CD4-positive, CD25-positive, alpha-beta regulatory T cell (primary cell): ENCODE measurements around the gene AKAP9. TPM values are rescaled to one million over a fixed set of nuclear protein-coding genes. Genes with fewer than 3 reads are reported as not detected.
"Not testable (repeated sequence)": the region's sequence is repeated elsewhere in the genome, so short reads cannot be mapped to it uniquely, and the experiment has no call there.

Source experiments
- ATAC-seq, 2 donors: fragments of 150-1000 bp; cut with Tn5 transposase; one replicate each; pipeline ENCODE4 v1.10.0; 2021; ENCODE audit warnings: low read depth in 2 of 2, moderate number of reproducible peaks in 2 of 2, moderate library complexity in 1 of 2
- DNase-seq, 3 donors: peaks; one replicate each; pipeline versions ENCODE4 v3.0.0 to v3.0.0-alpha.2; 2012 to 2022; ENCODE audit warnings: mixed read lengths in 1 of 3
- H3K27ac ChIP-seq: one replicate; pipeline ENCODE4 v1.7.0; 2013; ENCODE audit warnings: mild to moderate bottlenecking, low read length; ENCODE audit not compliant: insufficient read depth, poor library complexity, severe bottlenecking
- H3K27me3 ChIP-seq: one replicate; pipeline ENCODE4 v1.7.0; 2013; ENCODE audit warnings: low read length; ENCODE audit not compliant: control insufficient read depth, insufficient read depth
- H3K36me3 ChIP-seq: one replicate; pipeline ENCODE4 v1.7.0; 2013; ENCODE audit warnings: mild to moderate bottlenecking, low read length, moderate library complexity; ENCODE audit not compliant: control insufficient read depth, insufficient read depth
- H3K4me1 ChIP-seq: 2 replicates; pipeline ENCODE4 v1.7.0; 2013; ENCODE audit warnings: mild to moderate bottlenecking, low read length; ENCODE audit not compliant: insufficient read depth, control insufficient read depth, poor library complexity, severe bottlenecking
- H3K4me3 ChIP-seq: one replicate; pipeline ENCODE4 v1.7.0; 2013; ENCODE audit warnings: low read depth, mild to moderate bottlenecking, low read length, moderate library complexity
- H3K9me3 ChIP-seq, 2 experiments: 1 replicate in 1 of 2; 2 replicates in 1 of 2; pipeline ENCODE4 v1.7.0; 2013; ENCODE audit warnings: low read length in 2 of 2, mild to moderate bottlenecking in 1 of 2, moderate library complexity in 1 of 2; ENCODE audit not compliant: control insufficient read depth in 2 of 2
- H3K27ac Mint-ChIP-seq, 3 donors: one replicate each; pipeline ENCODE4 v1.8.0; 2020 to 2022; ENCODE audit warnings: mild to moderate bottlenecking in 3 of 3, mixed read lengths in 3 of 3, moderate library complexity in 2 of 3
- H3K27me3 Mint-ChIP-seq: one replicate; pipeline ENCODE4 v1.8.0; 2022; ENCODE audit warnings: mild to moderate bottlenecking, mixed read lengths
- H3K36me3 Mint-ChIP-seq: one replicate; pipeline ENCODE4 v1.8.0; 2020; ENCODE audit warnings: mixed read lengths
- H3K4me1 Mint-ChIP-seq, 4 donors: one replicate each; pipeline ENCODE4 v1.8.0; 2020 to 2022; ENCODE audit warnings: mixed read lengths in 4 of 4, mild to moderate bottlenecking in 1 of 4
- H3K4me3 Mint-ChIP-seq, 4 donors: one replicate each; pipeline ENCODE4 v1.8.0; 2020 to 2022; ENCODE audit warnings: mild to moderate bottlenecking in 4 of 4, mixed read lengths in 4 of 4, moderate library complexity in 3 of 4
- H3K9me3 Mint-ChIP-seq, 7 donors: one replicate each; pipeline ENCODE4 v1.8.0; 2020 to 2022; ENCODE audit warnings: mixed read lengths in 7 of 7, mild to moderate bottlenecking in 3 of 7, moderate library complexity in 2 of 7
- polyA plus RNA-seq, 4 donors: library from polyadenylated mRNA; unstranded; fragments of 300-500 nt; fragmentation: Illumina TruSeq; gene quantifications; one replicate each; pipeline ENCODE4 v1.2.3, GENCODE V29; 2021
- total RNA-seq: library from RNA; stranded (reverse); gene quantifications from one replicate; pipeline ENCODE4 v1.2.3, GENCODE V29; 2022

The AKAP9 gene
- total and polyA plus RNA-seq, 5 donors from 2014 or later: 12.5 to 81.2 (median 19.9) TPM

DNA sequence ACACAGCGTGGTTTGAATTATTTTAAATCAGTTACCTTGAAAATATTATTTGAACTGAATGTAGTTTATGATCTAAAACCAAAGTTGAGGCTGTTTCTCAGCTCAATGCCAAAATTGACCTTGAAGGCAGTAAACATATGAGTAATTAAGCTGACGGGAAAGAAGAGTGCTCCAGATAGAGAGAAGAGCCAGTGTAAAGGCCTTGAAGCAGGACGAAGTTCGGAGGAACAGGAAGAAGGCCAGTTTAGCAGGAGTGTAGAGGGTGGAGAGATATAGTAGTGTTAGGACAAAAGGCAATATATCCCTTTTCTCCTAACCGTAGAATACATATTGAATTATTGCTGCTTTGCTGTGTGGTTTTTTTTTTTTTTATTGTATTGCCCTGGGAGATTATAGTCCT is 130.4 kb downstream of the AKAP9 start:
- Histone ChIP-seq H3K27ac (no peak overlapping the region), H3K9me3 (no peaks in the 10 kb centered on the region), H3K27me3 (no peaks in the 10 kb centered on the region), H3K4me3 (no peak overlapping the region), H3K36me3 (peaks cover 53% of the 10 kb centered on the region), H3K4me1 (no peaks in the 10 kb centered on the region)
- H3K27ac Mint-ChIP-seq: peak overlapping the region in 2 of 3 donors; percentile 6 to 27
- peaks cover 50% of the 10 kb centered on the region for H3K36me3 Mint-ChIP-seq
- DNase-seq (no peak), ATAC-seq (no peak)
- H3K27me3 Mint-ChIP-seq: no peaks in the 10 kb centered on the region
- no peaks in the 10 kb centered on the region for H3K9me3 Mint-ChIP-seq
- H3K4me3 Mint-ChIP-seq: no peak overlapping the region
- peaks cover 5 to 18% (median 12%) of the 10 kb centered on the region in 4 donors for H3K4me1 Mint-ChIP-seq

DNA sequence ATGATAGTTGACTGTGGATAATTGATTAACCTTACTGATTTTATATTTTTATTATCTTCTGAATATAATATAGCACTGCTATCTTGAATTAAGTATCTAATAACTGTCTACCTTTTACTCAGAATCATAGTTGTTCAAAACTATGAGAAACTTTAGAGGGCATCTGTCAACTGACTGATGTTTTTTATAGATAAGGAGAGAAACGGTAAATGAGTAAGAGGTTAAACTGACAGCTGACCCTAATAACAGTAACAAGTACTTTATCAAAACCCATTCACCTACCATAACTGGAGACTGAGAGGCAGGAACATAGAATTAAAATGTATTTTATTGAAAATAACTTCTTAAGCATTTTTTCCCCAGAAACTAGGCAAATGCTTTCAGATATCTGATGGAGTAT is 131.5 kb downstream of the AKAP9 start:
- no peak overlapping the region for H3K27ac Mint-ChIP-seq
- H3K27ac ChIP-seq: no peak overlapping the region
- no peaks in the 10 kb centered on the region for H3K4me1 ChIP-seq
- peaks cover 4 to 23% (median 11%) of the 10 kb centered on the region in 4 donors for H3K4me1 Mint-ChIP-seq
- no peaks in the 10 kb centered on the region for H3K27me3 Mint-ChIP-seq
- H3K4me3 Mint-ChIP-seq: no peak overlapping the region
- no peaks in the 10 kb centered on the region for H3K27me3 ChIP-seq
- DNase-seq (no peak), ATAC-seq (no peak)
- H3K36me3 Mint-ChIP-seq: peaks cover 44% of the 10 kb centered on the region
- H3K9me3 Mint-ChIP-seq: no peaks in the 10 kb centered on the region
- H3K36me3 ChIP-seq: peaks cover 48% of the 10 kb centered on the region
- H3K4me3 ChIP-seq: no peak overlapping the region
- H3K9me3 ChIP-seq: no peaks in the 10 kb centered on the region

DNA sequence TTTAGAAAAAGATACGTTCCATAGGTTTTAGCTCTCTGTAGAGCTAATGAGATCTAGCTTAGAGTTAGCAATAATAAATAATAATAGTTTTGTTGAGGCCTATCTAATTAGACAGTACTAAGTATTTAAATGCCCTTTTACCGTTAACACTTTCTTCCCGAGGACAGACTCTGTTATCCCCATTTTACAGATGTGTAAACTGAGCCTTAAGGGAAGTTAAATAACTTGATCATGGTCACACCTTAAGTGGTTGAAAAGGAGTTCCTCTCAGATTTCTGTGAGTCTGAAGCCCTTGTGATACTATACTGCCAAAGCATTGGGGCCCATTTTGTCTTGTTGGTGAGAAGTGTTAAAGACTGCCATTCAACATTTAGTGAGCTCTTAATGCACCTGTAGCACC is 132.0 kb downstream of the AKAP9 start:
- Histone ChIP-seq H3K27me3 (no peaks in the 10 kb centered on the region), H3K27ac (no peak overlapping the region), H3K4me1 (no peaks in the 10 kb centered on the region), H3K4me3 (no peak overlapping the region), H3K36me3 (peaks cover 48% of the 10 kb centered on the region), H3K9me3 (no peaks in the 10 kb centered on the region)
- Mint-ChIP-seq H3K4me1 (peaks cover 2 to 23% (median 11%) of the 10 kb centered on the region in 4 donors), H3K4me3 (no peak overlapping the region), H3K27ac (no peak overlapping the region), H3K9me3 (no peaks in the 10 kb centered on the region), H3K27me3 (no peaks in the 10 kb centered on the region), H3K36me3 (peaks cover 45% of the 10 kb centered on the region)
- no peak for DNase-seq
- ATAC-seq: no peak

DNA sequence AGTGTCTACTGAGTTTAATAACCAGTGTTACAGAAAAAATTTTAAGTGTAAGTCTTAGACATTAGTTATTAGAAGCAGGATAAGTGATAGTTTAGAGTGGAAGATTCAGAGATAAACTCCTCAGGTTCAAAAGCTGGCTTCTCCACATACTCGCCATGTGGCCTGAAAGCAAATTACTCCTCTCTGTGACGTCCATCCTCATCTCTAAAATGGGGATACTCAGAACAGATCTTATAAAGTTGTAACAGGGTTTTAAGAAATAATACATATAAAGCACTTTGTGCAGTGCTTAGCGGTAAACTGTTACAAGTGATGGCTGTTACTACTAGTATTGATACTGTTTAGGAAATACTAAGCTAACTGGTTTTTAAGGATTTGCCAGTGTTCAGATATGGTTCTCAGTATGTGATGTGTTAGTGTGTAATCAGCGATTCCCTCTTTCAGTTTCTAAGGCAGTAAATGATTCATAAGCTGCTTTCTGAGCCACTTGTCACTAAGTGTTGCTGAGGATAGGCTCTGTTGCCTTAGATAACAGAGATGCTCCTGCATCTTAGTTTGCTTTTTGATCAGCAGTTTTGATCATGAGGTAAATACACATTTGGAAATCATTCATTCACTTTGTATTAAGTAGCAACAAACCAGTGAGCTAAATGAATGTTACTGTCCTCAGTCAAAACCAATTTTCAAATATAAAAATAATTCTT is 134.9 kb downstream of the AKAP9 start:
- DNase-seq (peak in 1 of 3 donors; percentile 2), ATAC-seq (no peak)
- H3K36me3 ChIP-seq: peaks cover 41% of the 10 kb centered on the region
- no peaks in the 10 kb centered on the region for H3K27me3 ChIP-seq
- H3K4me3 ChIP-seq: no peak overlapping the region
- no peaks in the 10 kb centered on the region for H3K9me3 ChIP-seq
- H3K27ac Mint-ChIP-seq: no peak overlapping the region
- no peaks in the 10 kb centered on the region for H3K27me3 Mint-ChIP-seq
- H3K4me1 Mint-ChIP-seq: peaks cover 2 to 18% (median 11%) of the 10 kb centered on the region in 4 donors
- no peak overlapping the region for H3K27ac ChIP-seq
- H3K36me3 Mint-ChIP-seq: peaks cover 45% of the 10 kb centered on the region
- H3K4me1 ChIP-seq: no peaks in the 10 kb centered on the region
- H3K4me3 Mint-ChIP-seq: no peak overlapping the region
- H3K9me3 Mint-ChIP-seq: no peaks in the 10 kb centered on the region

DNA sequence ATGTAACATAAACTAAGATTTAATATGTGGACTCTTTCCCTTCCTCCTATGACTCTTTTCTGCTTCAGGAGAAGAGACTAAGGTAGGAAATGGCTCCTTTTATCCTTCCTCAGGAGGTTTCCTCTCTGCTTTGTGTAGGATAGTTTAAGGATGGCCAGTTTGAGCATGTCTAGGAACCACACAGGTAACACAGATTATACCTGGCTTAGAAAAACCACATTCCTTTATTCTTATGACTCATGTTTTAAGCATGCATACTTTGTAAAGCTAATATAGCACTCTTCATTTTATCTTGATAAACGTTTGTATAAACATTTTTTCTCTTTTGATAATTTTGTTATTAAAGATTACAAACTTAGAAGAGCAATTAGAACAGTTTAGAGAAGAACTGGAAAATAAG is 135.8 kb downstream of the AKAP9 start:
- Mint-ChIP-seq H3K9me3 (no peaks in the 10 kb centered on the region), H3K4me3 (no peak overlapping the region), H3K27me3 (no peaks in the 10 kb centered on the region), H3K4me1 (peaks cover 2 to 22% (median 8%) of the 10 kb centered on the region in 4 donors), H3K36me3 (peaks cover 47% of the 10 kb centered on the region), H3K27ac (no peak overlapping the region)
- H3K27me3 ChIP-seq: no peaks in the 10 kb centered on the region
- H3K27ac ChIP-seq: no peak overlapping the region
- ATAC-seq (no peak), DNase-seq (no peak)
- no peak overlapping the region for H3K4me3 ChIP-seq
- H3K9me3 ChIP-seq: no peaks in the 10 kb centered on the region
- peaks cover 37% of the 10 kb centered on the region for H3K36me3 ChIP-seq
- H3K4me1 ChIP-seq: no peaks in the 10 kb centered on the region

DNA sequence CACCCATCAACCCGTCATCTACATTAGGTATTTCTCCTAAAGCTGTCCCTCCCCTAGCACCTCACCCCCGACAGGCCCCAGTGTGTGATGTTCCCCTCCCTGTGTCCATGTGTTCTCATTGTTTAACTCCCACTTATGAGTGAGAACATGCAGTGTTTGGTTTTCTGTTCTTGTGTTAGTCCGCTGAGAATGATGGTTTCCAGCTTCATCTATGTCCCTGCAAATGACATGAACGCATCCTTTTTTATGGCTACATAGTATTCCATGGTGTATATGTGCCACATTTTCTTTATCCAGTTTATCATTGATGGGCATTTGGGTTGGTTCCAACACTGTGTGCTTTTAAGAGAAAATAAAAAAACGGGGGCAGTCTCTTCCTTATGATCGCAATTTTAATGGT is 143.3 kb downstream of the AKAP9 start:
- not testable (repeated sequence) for H3K27me3 Mint-ChIP-seq, H3K27ac ChIP-seq, H3K9me3 Mint-ChIP-seq, H3K4me1 ChIP-seq, H3K4me1 Mint-ChIP-seq, H3K4me3 ChIP-seq, H3K27ac Mint-ChIP-seq, H3K9me3 ChIP-seq, H3K4me3 Mint-ChIP-seq, H3K27me3 ChIP-seq, ATAC-seq, DNase-seq
- H3K36me3 ChIP-seq: peaks cover 76% of the 10 kb centered on the region
- peaks cover 59% of the 10 kb centered on the region for H3K36me3 Mint-ChIP-seq

DNA sequence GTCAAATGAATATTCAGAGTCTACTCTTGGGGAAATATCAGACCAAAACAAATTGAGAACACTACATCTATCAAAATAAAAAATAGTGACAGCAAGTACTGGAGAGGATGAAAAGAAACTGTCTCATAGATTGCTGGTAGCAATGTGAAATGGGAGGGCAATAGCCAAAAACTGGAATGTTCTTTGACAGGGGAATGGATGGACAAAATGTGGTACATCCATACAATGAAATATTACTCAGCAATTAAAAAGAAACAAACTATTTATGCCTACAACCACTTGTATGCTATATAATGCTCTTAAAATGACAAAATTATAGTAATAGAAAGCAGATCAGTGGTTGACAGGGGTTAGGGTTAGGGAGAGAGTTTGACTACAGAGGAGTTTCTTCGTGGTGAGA is 147.6 kb downstream of the AKAP9 start:
- Mint-ChIP-seq H3K4me3 (no peak overlapping the region), H3K27ac (no peak overlapping the region), H3K9me3 (peaks cover 0 to 3% (median 0%) of the 10 kb centered on the region in 7 donors), H3K4me1 (no peaks in the 10 kb centered on the region), H3K36me3 (peaks cover 55% of the 10 kb centered on the region), H3K27me3 (no peaks in the 10 kb centered on the region)
- peaks cover 79% of the 10 kb centered on the region for H3K36me3 ChIP-seq
- no peak overlapping the region for H3K4me3 ChIP-seq
- H3K9me3 ChIP-seq: no peaks in the 10 kb centered on the region
- H3K27ac ChIP-seq: no peak overlapping the region
- DNase-seq (no peak), ATAC-seq (no peak)
- no peaks in the 10 kb centered on the region for H3K4me1 ChIP-seq
- no peaks in the 10 kb centered on the region for H3K27me3 ChIP-seq

DNA sequence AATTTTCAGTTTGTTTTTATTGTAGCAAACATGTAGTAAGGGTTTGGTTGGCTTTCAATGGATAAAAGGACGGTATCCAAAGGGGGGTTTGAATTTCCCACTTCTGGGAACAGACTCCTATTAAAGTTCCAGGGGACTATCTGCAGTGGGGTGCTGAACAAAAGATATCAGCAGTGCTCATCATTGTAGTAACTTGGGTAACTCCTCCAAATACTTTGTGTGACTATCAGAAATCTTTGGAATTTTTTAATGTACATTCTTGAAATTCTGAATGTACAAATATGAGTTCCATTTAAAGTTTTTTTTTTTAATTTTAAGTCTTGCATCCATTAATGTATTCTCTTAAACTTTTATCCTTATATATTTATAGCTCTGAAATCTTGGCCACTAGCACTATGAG is 151.5 kb downstream of the AKAP9 start:
- ATAC-seq: no peak
- Histone ChIP-seq H3K9me3 (no peaks in the 10 kb centered on the region), H3K4me3 (no peak overlapping the region), H3K36me3 (peaks cover 57% of the 10 kb centered on the region), H3K4me1 (no peaks in the 10 kb centered on the region), H3K27me3 (no peaks in the 10 kb centered on the region), H3K27ac (no peak overlapping the region)
- H3K9me3 Mint-ChIP-seq: peaks cover 0 to 2% (median 0%) of the 10 kb centered on the region in 7 donors
- no peak overlapping the region for H3K27ac Mint-ChIP-seq
- H3K4me3 Mint-ChIP-seq: no peak overlapping the region
- no peak for DNase-seq
- no peaks in the 10 kb centered on the region for H3K27me3 Mint-ChIP-seq
- no peaks in the 10 kb centered on the region for H3K4me1 Mint-ChIP-seq
- H3K36me3 Mint-ChIP-seq: peaks cover 46% of the 10 kb centered on the region
